Esophagus muscularis mucosa (tissue), 4 donors: Measurements from ENCODE around the gene STYXL2. TPM values are rescaled to one million over a fixed set of nuclear protein-coding genes. Genes with fewer than 3 reads are reported as not detected.

ENCODE experiments used
- DNase-seq: peaks from one replicate; pipeline ENCODE4 v3.0.0-alpha.2; 2017; ENCODE audit errors: extremely low spot score
- H3K27ac ChIP-seq, 4 donors: fragments of 200-600 bp; sonication (generic); replicated peaks in 1 of 4; 1 replicate in 3 of 4; 2 replicates in 1 of 4; pipeline ENCODE4 v1.5.1; 2016 to 2019; ENCODE audit warnings: mild to moderate bottlenecking in 1 of 4
- H3K27me3 ChIP-seq, 4 donors: fragments of 200-600 bp; sonication (generic); one replicate each; pipeline versions ENCODE4 v1.5.1 to v1.6.0; 2016 to 2019
- H3K36me3 ChIP-seq, 4 donors: fragments of 200-600 bp; sonication (generic); one replicate each; pipeline ENCODE4 v1.5.1; 2016 to 2019
- H3K4me1 ChIP-seq, 4 donors: fragments of 200-600 bp; sonication (generic); one replicate each; pipeline ENCODE4 v1.5.1; 2016 to 2019
- H3K4me3 ChIP-seq, 4 donors: fragments of 200-600 bp; sonication (generic); 1 replicate in 2 of 4; 2 replicates in 2 of 4; pipeline ENCODE4 v1.5.1; 2016 to 2019; ENCODE audit warnings: mild to moderate bottlenecking in 4 of 4, moderate library complexity in 1 of 4
- H3K9me3 ChIP-seq, 4 donors: fragments of 200-600 bp; sonication (generic); 1 replicate in 3 of 4; 2 replicates in 1 of 4; pipeline ENCODE4 v1.5.1; 2016 to 2019
- EP300 ChIP-seq: sonication (generic); formaldehyde crosslinking; IDR thresholded peaks from one replicate; pipeline ENCODE4 v1.6.1; 2017; ENCODE audit warnings: antibody characterized with exemption
- POLR2A ChIP-seq: fragments of 450-650 bp; IDR thresholded peaks from one replicate; pipeline ENCODE4 v1.6.1; 2017; ENCODE audit warnings: antibody characterized with exemption, moderate library complexity, mild to moderate bottlenecking, low read depth
- POLR2AphosphoS5 ChIP-seq, 2 donors: sonication (generic); formaldehyde crosslinking; IDR thresholded peaks; one replicate each; pipeline ENCODE4 v1.6.1; 2017; ENCODE audit warnings: antibody characterized with exemption in 2 of 2
- WGBS: methylation state at CpG from one replicate; pipeline ENCODE4 v1.1.5; 2018; 5-methylcytosine and 5-hydroxymethylcytosine counted together
- intact Hi-C: fragments of 100-400 bp; cut with DNase I; formaldehyde crosslinking; loops from one replicate; pipeline ENCODE4 v1.15.1; 2023
- total RNA-seq, 4 donors: library from RNA; depleted of rRNA; stranded (reverse); fragments of >200 nt; gene quantifications; one replicate each; pipeline versions ENCODE4 v1.1.0 to v1.2.1, GENCODE V29; 2016
- TF ChIP-seq, protein P1 (sequence below), 3 experiments: fragments of 200-600 bp in 2 of 3; fragments of 450-650 bp in 1 of 3; sonication (generic) in 2 of 3; IDR thresholded peaks; one replicate each; pipeline ENCODE4 v1.5.1; 2017 to 2019; ENCODE audit warnings: antibody characterized with exemption in 3 of 3, mild to moderate bottlenecking in 2 of 3, moderate library complexity in 1 of 3

The STYXL2 gene
- total RNA-seq, 4 donors from 2014 or later = 0.32 to 0.46 TPM; not detected in 2

DNA sequence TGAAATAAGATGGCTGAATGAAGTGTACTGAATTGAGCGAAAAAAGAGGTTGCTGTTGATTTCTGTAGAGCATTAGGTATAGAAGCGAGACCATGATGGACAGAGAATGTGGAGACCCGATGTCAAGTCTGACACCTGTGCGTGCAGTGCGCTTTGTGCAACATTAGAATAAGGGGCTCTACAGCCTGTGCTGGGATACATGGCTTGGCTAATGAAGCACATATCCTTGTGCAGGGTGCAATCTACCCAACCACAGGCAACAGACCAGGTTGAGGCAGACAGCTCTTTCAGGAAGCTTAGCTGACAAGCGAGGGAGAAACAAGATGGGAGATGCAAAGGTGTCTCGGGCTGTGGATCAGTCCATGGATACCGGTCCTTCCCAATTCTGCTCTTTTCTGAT, 22.6 kb upstream of the STYXL2 start:
- intact Hi-C loops = no loop called here
- 93% methylated on average over 8 of the region's 8 CpGs for WGBS
- no peak for DNase-seq
- Histone ChIP-seq H3K27ac (no peak overlapping the region), H3K36me3 (no peaks in the 10 kb centered on the region), H3K4me3 (no peak overlapping the region), H3K9me3 (no peaks in the 10 kb centered on the region), H3K4me1 (peaks cover 6 to 8% (median 7%) of the 10 kb centered on the region in 4 donors), H3K27me3 (no peaks in the 10 kb centered on the region)
- TF ChIP-seq EP300 (no peak), POLR2AphosphoS5 (IDR thresholded peaks at IDR 0.05) (no peak), POLR2A (no peak)
- TF ChIP-seq, protein P1, sequence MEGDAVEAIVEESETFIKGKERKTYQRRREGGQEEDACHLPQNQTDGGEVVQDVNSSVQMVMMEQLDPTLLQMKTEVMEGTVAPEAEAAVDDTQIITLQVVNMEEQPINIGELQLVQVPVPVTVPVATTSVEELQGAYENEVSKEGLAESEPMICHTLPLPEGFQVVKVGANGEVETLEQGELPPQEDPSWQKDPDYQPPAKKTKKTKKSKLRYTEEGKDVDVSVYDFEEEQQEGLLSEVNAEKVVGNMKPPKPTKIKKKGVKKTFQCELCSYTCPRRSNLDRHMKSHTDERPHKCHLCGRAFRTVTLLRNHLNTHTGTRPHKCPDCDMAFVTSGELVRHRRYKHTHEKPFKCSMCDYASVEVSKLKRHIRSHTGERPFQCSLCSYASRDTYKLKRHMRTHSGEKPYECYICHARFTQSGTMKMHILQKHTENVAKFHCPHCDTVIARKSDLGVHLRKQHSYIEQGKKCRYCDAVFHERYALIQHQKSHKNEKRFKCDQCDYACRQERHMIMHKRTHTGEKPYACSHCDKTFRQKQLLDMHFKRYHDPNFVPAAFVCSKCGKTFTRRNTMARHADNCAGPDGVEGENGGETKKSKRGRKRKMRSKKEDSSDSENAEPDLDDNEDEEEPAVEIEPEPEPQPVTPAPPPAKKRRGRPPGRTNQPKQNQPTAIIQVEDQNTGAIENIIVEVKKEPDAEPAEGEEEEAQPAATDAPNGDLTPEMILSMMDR (IDR thresholded peaks at IDR 0.05) = no peak

- no peak for TF ChIP-seq EP300
- TF ChIP-seq POLR2A = no peak
- TF ChIP-seq, protein P1 (IDR thresholded peaks at IDR 0.05) = no peak
- TF ChIP-seq POLR2AphosphoS5 (IDR thresholded peaks at IDR 0.05) = no peak
- Histone ChIP-seq H3K27ac (no peak overlapping the region), H3K4me3 (no peak overlapping the region), H3K9me3 (no peaks in the 10 kb centered on the region), H3K36me3 (no peaks in the 10 kb centered on the region), H3K27me3 (peaks cover 0 to 18% (median 0%) of the 10 kb centered on the region in 4 donors), H3K4me1 (no peaks in the 10 kb centered on the region)
- WGBS = 77% methylated on average over 8 of the region's 8 CpGs
- no peak for DNase-seq
- intact Hi-C loops = no loop called here
These were observed 17.7 kb upstream of the STYXL2 start for GRCh38 chr1:167076136-167076710.

GRCh38 chr1:167077128-167077867, 16.6 kb upstream of the STYXL2 start:
- no peaks in the 10 kb centered on the region for H3K9me3 ChIP-seq
- no peaks in the 10 kb centered on the region for H3K36me3 ChIP-seq
- H3K27me3 ChIP-seq = peaks cover 0 to 28% (median 0%) of the 10 kb centered on the region in 4 donors
- no peak for TF ChIP-seq POLR2AphosphoS5 (IDR thresholded peaks at IDR 0.05)
- TF ChIP-seq, protein P1 (IDR thresholded peaks at IDR 0.05) = no peak
- H3K27ac ChIP-seq = no peak overlapping the region
- no peaks in the 10 kb centered on the region for H3K4me1 ChIP-seq
- no peak overlapping the region for H3K4me3 ChIP-seq
- DNase-seq = no peak
- intact Hi-C loops = no loop called here
- 78% methylated on average over 3 of the region's 3 CpGs for WGBS

DNA sequence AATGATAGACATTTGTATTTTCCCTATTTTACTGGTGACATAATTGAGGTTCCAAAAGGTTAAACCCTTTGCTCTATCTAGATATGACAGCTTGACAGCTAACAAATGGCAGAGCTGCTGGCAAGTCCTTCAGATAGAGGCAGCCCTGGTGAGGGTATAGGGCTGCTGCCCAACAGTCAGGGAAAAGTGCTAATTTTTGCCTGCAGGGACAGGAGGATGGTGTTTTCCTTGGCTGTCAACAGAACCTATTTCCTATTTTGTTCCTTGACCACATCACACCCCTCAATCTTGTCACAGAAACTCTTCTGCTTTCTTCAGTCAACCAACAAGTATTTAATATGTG, 16.0 kb upstream of the STYXL2 start:
- H3K27ac ChIP-seq = no peak overlapping the region
- intact Hi-C loops = no loop called here

More for the DNA sequence above, 16.0 kb upstream of the STYXL2 start:
- no peaks in the 10 kb centered on the region for H3K36me3 ChIP-seq
- H3K27me3 ChIP-seq = peaks cover 0 to 30% (median 0%) of the 10 kb centered on the region in 4 donors
- no peak for DNase-seq
- H3K9me3 ChIP-seq = no peaks in the 10 kb centered on the region
- H3K4me1 ChIP-seq = no peaks in the 10 kb centered on the region
- TF ChIP-seq EP300 = no peak
- TF ChIP-seq, protein P1 (IDR thresholded peaks at IDR 0.05) = no peak
- no peak for TF ChIP-seq POLR2A
- no peak for TF ChIP-seq POLR2AphosphoS5 (IDR thresholded peaks at IDR 0.05)
- no peak overlapping the region for H3K4me3 ChIP-seq
